Measurements from ENCODE around the gene ENTPD2.

ENTPD2 gene
- 0 to 1.2 (median 0) reads per million in 17 experiments for total RNA-seq

GRCh38 chr9:137053944-137054931, at the start of gene ENTPD2:
Gene ENTPD2 (minus strand): TSS chr9:137054061. CDS start chr9:137053997, 64 bp downstream.
- no peak for DNase-seq

GRCh38 chr9:137103206-137103999, 49.5 kb upstream of the ENTPD2 start:
- DNase-seq: no peak

- DNase-seq: no peak
Measured at GRCh38 chr9:137099231-137099630, 45.4 kb upstream of the ENTPD2 start.

DNA sequence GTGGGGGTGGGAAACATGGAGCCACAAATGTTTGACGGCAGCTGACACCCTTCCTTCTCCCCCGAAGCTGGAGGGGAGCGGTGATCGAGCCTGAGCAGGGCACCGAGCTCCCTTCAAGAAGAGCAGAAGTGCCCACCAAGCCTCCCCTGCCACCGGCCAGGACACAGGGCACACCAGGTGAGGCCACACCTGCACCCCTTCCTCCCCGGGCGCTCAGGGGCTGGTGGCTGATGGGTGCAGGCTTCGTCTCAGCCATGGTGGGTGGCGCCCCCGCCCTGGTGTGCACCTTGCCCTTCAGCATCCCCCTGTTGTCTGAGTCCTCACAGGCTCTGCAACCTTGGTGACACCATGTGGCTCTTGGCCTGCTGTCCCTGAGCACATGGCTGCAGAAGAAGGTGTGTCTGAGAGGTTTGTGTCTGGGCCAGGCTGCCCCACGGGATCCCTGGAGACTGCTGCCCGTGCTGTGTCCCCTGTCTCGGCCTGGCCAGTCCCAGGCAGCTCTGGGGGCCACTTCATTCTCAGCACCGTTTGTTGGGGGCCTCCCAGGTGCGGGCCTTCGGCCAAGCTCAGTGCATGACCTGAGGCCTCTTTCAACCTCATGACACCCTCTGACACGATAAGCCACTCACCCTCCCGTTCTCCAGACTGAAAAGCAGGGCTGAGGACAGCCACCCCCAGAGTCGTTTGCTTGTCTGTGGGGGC, 44.1 kb upstream of the ENTPD2 start:
- no peak for DNase-seq

- no peak for DNase-seq
Measured at GRCh38 chr9:137096785-137097546, 43.1 kb upstream of the ENTPD2 start.

GRCh38 chr9:137095664-137096517, 42.0 kb upstream of the ENTPD2 start:
- peak in 1 of 4 experiments; percentile 36 for DNase-seq

DNA sequence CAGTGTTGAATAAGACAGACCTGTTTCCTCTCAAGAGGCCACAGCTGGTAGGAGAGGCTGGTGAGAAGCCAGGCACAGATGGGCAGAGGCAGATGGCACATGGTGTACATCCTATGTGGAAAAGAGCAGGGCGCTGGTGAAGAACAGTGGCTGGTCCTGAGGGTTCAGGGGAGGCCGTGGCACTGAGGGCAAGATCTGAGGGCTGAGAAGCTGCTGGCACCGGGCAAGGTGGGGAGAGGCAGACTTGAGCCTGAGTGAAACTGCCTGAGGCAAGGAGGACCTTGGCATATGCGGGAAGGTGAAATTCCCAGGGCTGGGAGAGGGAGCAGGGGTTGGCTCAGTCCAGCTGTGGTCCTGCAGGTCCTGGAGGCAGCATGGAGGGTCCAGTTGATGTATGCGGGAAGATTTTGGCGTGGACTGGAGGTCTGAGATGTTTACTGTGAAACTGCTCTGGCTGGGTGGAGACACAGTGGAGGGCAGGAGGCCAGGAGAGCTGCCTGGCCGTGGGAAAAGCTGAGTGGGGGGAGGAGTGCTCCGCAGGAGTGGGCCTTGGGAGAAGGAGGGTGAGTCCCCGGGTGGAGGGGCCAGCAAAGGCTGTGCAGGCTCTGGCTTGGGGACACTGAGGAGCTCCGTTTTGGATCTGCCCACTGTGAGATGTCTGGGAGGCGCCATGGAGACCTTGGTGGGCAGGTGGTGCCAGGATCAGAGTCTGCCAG, 35.5 kb upstream of the ENTPD2 start:
- DNase-seq: no peak

- no peak for DNase-seq
Measured at GRCh38 chr9:137088121-137088520, 34.3 kb upstream of the ENTPD2 start.

- DNase-seq: peak; percentile 35 to 61 (median 54)
Measured at GRCh38 chr9:137087409-137087925, 33.6 kb upstream of the ENTPD2 start.

- DNase-seq: peak; percentile 99 to 100 (median 100)
Measured at GRCh38 chr9:137086531-137087408, 32.9 kb upstream of the ENTPD2 start, which contains the start of gene MAN1B1. Gene MAN1B1 (plus strand): TSS chr9:137086985. CDS start chr9:137087000, 15 bp downstream.

- DNase-seq: peak in 3 of 4 experiments; percentile 58 to 68 (median 64)
Measured at GRCh38 chr9:137085920-137086530, 32.2 kb upstream of the ENTPD2 start.

GRCh38 chr9:137084526-137084925, 30.7 kb upstream of the ENTPD2 start:
- no peak for DNase-seq

DNA sequence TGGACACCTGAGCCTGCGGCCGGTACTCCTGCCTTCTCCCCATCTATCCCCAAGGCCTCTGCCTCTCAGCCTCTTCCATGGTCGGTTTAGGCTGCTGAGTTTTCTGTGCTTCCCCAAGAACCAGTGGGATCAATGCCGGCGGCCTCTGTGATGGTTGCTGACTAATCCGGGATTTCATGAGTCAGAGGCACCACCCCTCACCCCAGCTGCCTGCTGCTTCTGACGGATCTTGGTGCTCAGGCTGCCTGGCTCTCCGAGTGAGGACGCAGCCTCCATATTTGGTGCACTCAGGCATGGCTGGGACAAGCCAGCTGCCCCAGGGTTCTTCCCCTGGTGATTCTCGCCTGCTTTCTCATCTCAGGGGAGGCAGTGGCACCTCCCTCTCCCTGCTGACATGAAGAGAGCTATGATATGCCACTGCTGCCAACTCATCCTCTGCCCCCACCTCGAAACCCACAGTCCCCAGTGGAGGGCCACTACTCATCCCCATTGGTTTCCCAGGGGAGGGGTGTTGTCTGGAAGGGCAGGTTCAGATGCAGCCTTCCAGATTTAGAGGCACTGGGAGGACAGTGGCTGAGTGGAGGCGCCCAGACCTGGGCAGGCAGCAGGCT, 29.6 kb upstream of the ENTPD2 start:
- DNase-seq: peak; percentile 66 to 84 (median 75)

DNA sequence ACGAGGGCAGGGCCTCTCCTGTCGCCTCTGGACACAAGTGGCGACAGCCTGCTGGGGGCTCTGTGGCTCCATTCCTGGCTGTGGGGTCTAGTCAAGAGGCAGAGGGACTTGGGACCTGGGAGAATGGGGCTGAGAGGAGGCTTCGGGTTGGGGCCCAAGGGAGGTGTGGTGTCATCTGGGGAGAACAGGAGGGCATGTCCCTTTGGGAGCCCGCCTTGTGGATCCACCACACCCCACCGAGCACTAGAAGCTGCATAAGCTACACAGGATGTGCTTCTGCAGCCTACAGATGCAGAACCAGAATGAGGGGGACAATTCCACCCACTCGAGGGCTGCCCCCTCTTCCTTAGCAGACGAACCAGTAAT, 29.0 kb upstream of the ENTPD2 start:
- DNase-seq: no peak

GRCh38 chr9:137082222-137082924, 28.5 kb upstream of the ENTPD2 start:
- no peak for DNase-seq

DNA sequence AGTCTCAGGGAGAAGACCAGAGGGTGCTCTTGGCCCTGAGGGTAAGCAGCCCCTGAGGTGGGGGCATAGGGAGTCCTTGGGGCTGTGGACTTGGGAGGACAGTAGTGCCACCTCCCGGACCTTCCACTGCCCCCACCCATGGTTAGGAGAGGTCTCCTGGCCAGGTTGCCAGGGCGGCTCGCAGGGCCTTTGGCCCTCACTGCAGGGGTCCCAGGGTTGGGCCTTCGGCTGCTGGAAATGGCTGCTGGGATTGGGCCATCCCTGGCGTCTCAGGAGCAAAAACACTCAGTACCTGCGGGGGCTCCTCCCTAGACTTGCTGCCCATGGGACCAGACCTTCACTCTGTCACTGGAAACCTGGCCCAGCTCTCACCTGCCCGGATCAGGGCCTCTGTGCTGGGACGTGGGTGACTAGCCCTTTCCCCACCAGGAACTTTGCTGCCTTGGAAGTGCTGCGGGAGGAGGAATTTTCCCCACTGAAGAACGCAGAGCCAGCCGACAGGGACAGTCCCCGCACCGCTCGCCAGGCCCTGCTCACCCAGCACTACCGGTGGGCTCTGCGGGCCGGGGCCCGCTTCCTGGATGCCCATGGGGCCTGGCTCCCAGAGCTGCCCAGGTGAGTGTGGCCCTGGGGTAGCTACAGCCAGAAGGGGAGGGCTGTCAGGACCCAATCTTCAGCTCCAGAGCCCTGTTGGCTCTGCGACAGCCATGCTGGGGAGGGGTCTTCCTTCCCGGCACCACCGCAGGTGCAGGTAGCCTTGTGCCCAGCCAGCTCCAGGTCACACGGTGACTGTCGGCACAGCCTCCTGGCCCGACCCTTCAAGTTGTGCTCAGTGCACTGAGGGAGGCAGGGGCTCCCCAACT, 26.6 kb upstream of the ENTPD2 start:
- no peak for DNase-seq
